GM12878 (cell line): ENCODE measurements around the gene SESN1. TPM values are rescaled to one million over a fixed set of nuclear protein-coding genes. Genes with fewer than 3 reads are reported as not detected.

Experiments used
- ATAC-seq: fragments of 200-7000 bp; cut with Tn5 transposase; 3 replicates; pipeline ENCODE4 v1.9.1; 2020; ENCODE audit warnings: mild to moderate bottlenecking, moderate library complexity
- BruUV-seq: library from RNA; stranded (reverse); fragments of 400-500 nt; replicated peaks from 2 replicates; lab custom pipeline; 2021; lab: Mats Ljungman, UMichigan
- CTCF ChIA-PET: fragments of 300-600 bp; sonication (Branson Sonifier 250); formaldehyde crosslinking; extraction: SDS; loops from one replicate; lab custom pipeline; 2021; ENCODE audit warnings: inconsistent platforms; lab: Yijun Ruan, JAX
- POLR2A ChIA-PET: fragments of 350-600 bp; formaldehyde crosslinking; extraction: SDS; loops from one replicate; lab custom pipeline; 2021; ENCODE audit warnings: inconsistent platforms; lab: Charles Lee
- RAD21 ChIA-PET: fragments of 300-600 bp; sonication (Branson Sonifier 250); formaldehyde crosslinking; loops from one replicate; lab custom pipeline; 2023; ENCODE audit warnings: antibody characterized with exemption; ENCODE audit not compliant: unreplicated experiment; lab: Charles Lee
- SMC1A ChIA-PET: fragments of 300-600 bp; sonication (Branson Sonifier 250); formaldehyde crosslinking; loops from one replicate; lab custom pipeline; 2023; ENCODE audit not compliant: unreplicated experiment, uncharacterized antibody; lab: Charles Lee
- DNase-seq: peaks from one replicate; pipeline ENCODE4 v3.0.0-alpha.2; 2011; ENCODE audit warnings: low read depth, low spot score
- FAIRE-seq: peaks from 3 replicates; lab custom pipeline; 2011; peaks lifted over from hg19 to GRCh38; lab: Jason Lieb, UNC
- H2AFZ ChIP-seq: 2 replicates; pipeline ENCODE4 v1.6.0; 2011; ENCODE audit warnings: low read depth, low read length, control low read depth; ENCODE audit not compliant: control insufficient read depth
- H3K27ac ChIP-seq: 2 replicates; pipeline ENCODE4 v1.5.1; 2011; ENCODE audit warnings: control low read depth; ENCODE audit not compliant: control insufficient read depth, insufficient read depth
- H3K27me3 ChIP-seq, 2 experiments: replicated peaks in 1 of 2; 2 replicates each; pipeline versions ENCODE4 v1.6.0 to v1.6.1; 2011; ENCODE audit warnings: low read length in 1 of 2; ENCODE audit not compliant: control insufficient read depth in 2 of 2, insufficient read depth in 2 of 2
- H3K36me3 ChIP-seq, 2 experiments: 2 replicates each; pipeline ENCODE4 v1.5.1; 2011; ENCODE audit warnings: low read length in 1 of 2; ENCODE audit not compliant: control insufficient read depth in 2 of 2, insufficient read depth in 2 of 2
- H3K4me1 ChIP-seq: 2 replicates; pipeline ENCODE4 v1.6.1; 2011; ENCODE audit warnings: mild to moderate bottlenecking, low read length, moderate library complexity, mixed read lengths; ENCODE audit not compliant: control insufficient read depth, insufficient read depth
- H3K4me2 ChIP-seq: 2 replicates; pipeline ENCODE4 v1.6.0; 2011; ENCODE audit warnings: control low read depth; ENCODE audit not compliant: control insufficient read depth, insufficient read depth
- H3K4me3 ChIP-seq: fragments of 200-600 bp; sonication (generic); 2 replicates; pipeline ENCODE4 v1.5.1; 2016
- H3K79me2 ChIP-seq: 2 replicates; pipeline ENCODE4 v1.6.0; 2011; ENCODE audit warnings: low read length; ENCODE audit not compliant: control insufficient read depth, insufficient read depth
- H3K9ac ChIP-seq: 2 replicates; pipeline ENCODE4 v1.8.0; 2011; ENCODE audit warnings: low read length, control low read depth, mixed read lengths; ENCODE audit not compliant: control insufficient read depth, insufficient read depth
- H3K9me3 ChIP-seq: replicated peaks from 3 replicates; pipeline ENCODE4 v1.5.1; 2011; ENCODE audit warnings: mild to moderate bottlenecking, low read length; ENCODE audit not compliant: control insufficient read depth, insufficient read depth
- H4K20me1 ChIP-seq: 2 replicates; pipeline ENCODE4 v1.6.0; 2011; ENCODE audit not compliant: control insufficient read depth, insufficient read depth
- CBX3 ChIP-seq: fragments of 200-600 bp; sonication (generic); IDR thresholded peaks from 2 replicates; pipeline ENCODE4 v1.6.1; 2016; ENCODE audit warnings: low read depth, borderline replicate concordance
- CBX5 ChIP-seq: sonication (generic); IDR thresholded peaks from 2 replicates; pipeline ENCODE4 v1.6.1; 2016; ENCODE audit warnings: low read depth, moderate library complexity, mild to moderate bottlenecking, inconsistent platforms
- E2F8 ChIP-seq: fragments of 450-650 bp; IDR thresholded peaks from 2 replicates; pipeline ENCODE4 v1.6.1; 2018; ENCODE audit warnings: mild to moderate bottlenecking, low read depth, moderate library complexity; ENCODE audit not compliant: partially characterized antibody
- ELK1 ChIP-seq: IDR thresholded peaks from 2 replicates; pipeline ENCODE4 v1.6.1; 2012; ENCODE audit warnings: low read depth, low read length, improper control_type of control experiment
- GABPA ChIP-seq: IDR thresholded peaks from 2 replicates; pipeline ENCODE4 v1.6.1; 2014; ENCODE audit warnings: antibody characterized with exemption, low read depth, mild to moderate bottlenecking, inconsistent platforms
- HCFC1 ChIP-seq: fragments of 150-350 bp; IDR thresholded peaks from 2 replicates; pipeline ENCODE4 v1.6.1; 2014; ENCODE audit warnings: low read length
- KLF5 ChIP-seq: fragments of 450-650 bp; IDR thresholded peaks from 2 replicates; pipeline ENCODE4 v1.6.1; 2014; ENCODE audit warnings: mild to moderate bottlenecking; ENCODE audit not compliant: partially characterized antibody
- LARP7 ChIP-seq: fragments of 450-650 bp; IDR thresholded peaks from 2 replicates; pipeline ENCODE4 v1.6.1; 2017; ENCODE audit warnings: mild to moderate bottlenecking
- MTA3 ChIP-seq: IDR thresholded peaks from 2 replicates; pipeline ENCODE4 v1.6.1; 2012; ENCODE audit warnings: low read length, inconsistent platforms, borderline replicate concordance
- PML ChIP-seq: IDR thresholded peaks from 2 replicates; pipeline ENCODE4 v1.6.1; 2012; ENCODE audit warnings: low read length, inconsistent platforms
- SMC3 ChIP-seq: IDR thresholded peaks from 2 replicates; pipeline ENCODE4 v1.6.1; 2011; ENCODE audit warnings: low read length, improper control_type of control experiment, borderline replicate concordance
- TCF7 ChIP-seq: IDR thresholded peaks from 2 replicates; pipeline ENCODE4 v1.6.1; 2014; ENCODE audit warnings: antibody characterized with exemption, borderline replicate concordance
- YBX1 ChIP-seq: fragments of 450-650 bp; IDR thresholded peaks from 2 replicates; pipeline ENCODE4 v1.6.1; 2016; ENCODE audit warnings: antibody characterized with exemption
- ZBTB11 ChIP-seq: fragments of 450-650 bp; formaldehyde crosslinking; IDR thresholded peaks from 2 replicates; pipeline ENCODE4 v1.5.0; 2022; ENCODE audit warnings: mild to moderate bottlenecking, missing genetic modification characterization
- WGBS: methylation state at CpG from one replicate; pipeline ENCODE4 v1.1.6; 2016; ENCODE audit warnings: low lambda C conversion rate; ENCODE audit not compliant: insufficient replicate concordance, insufficient coverage; ENCODE audit errors: missing lambda C conversion rate; 5-methylcytosine and 5-hydroxymethylcytosine counted together
- in situ Hi-C: fragments of 300-500 bp; cut with MboI; formaldehyde crosslinking; loops from 9 replicates; pipeline ENCODE4 v1.14.3; 2018; ENCODE audit warnings: mixed read lengths
- intact Hi-C: fragments of 100-400 bp; cut with micrococcal nuclease; formaldehyde crosslinking; loops from one replicate; pipeline ENCODE4 v1.14.2; 2022; ENCODE audit not compliant: unreplicated experiment
- polyA plus RNA-seq, 11 experiments: library from polyadenylated mRNA; depleted of rRNA in 4 of 11; unstranded in 6 of 11; stranded (reverse) in 5 of 11; fragments of >200 nt; fragmentation: Nextera tagmentation in 4 of 11; fragmentation: Illumina TruSeq in 1 of 11; extraction: Ambion mirVana in 4 of 11; extraction: Trizol in 1 of 11; gene quantifications; 1 replicate in 1 of 11; 2 replicates in 10 of 11; pipeline versions ENCODE4 v1.2.1 to v1.2.3, GENCODE V29; 2011 to 2016; ENCODE audit warnings: inconsistent platforms in 2 of 11, missing spikeins in 2 of 11, low read depth in 1 of 11
- total RNA-seq, 4 experiments: library from RNA; depleted of rRNA in 3 of 4; stranded (reverse); fragments of >200 nt in 3 of 4; fragmentation: Illumina TruSeq in 1 of 4; extraction: Trizol in 1 of 4; gene quantifications; 2 replicates each; pipeline versions ENCODE4 v1.2.1 to v1.2.3, GENCODE V29; 2013 to 2021

Gene SESN1
- total and polyA plus RNA-seq, 10 of the 15 experiments (the other 5 are each of a cell fraction or from before 2014, with no cell fraction given), result 1.3 to 13.0 (median 3.3) TPM

GRCh38 chr6:109009236-109009961 lies 85.2 kb downstream of the SESN1 start:
- H3K27me3 ChIP-seq, result peaks cover 3 to 17% of the 10 kb centered on the region in 2 experiments
- ATAC-seq (peak; percentile 99), FAIRE-seq (no peak), DNase-seq (peak; percentile 13)
- ChIA-PET RAD21 (interaction anchor here (1.5 kb wide), 1 partner anchor 373 kb away, joined by 4 read pairs; no protein-coding TSS in a partner anchor), SMC1A (interaction anchor here (0.8 to 1.3 kb wide), 3 partner anchors 45 to 374 kb away, joined by 3 read pairs; no protein-coding TSS in a partner anchor), CTCF (interaction anchor here (0.6 to 1.7 kb wide), 4 partner anchors 43 to 79 kb away, joined by 3 to 8 read pairs (median 6); no protein-coding TSS in a partner anchor), POLR2A (no interaction called here)
- peaks cover 9% of the 10 kb centered on the region for H3K4me1 ChIP-seq
- intact Hi-C loops (no loop called here), in situ Hi-C loops (no loop called here)
- peak overlapping the region; percentile 78 for H2AFZ ChIP-seq
- no peaks in the 10 kb centered on the region for H4K20me1 ChIP-seq
- H3K4me3 ChIP-seq, result peak overlapping the region; percentile 78
- BruUV-seq, result no TSS peak
- H3K4me2 ChIP-seq, result peak overlapping the region; percentile 98
- H3K36me3 ChIP-seq, result no peaks in the 10 kb centered on the region
- 1% methylated on average over 75 of the region's 80 CpGs for WGBS
- no peaks in the 10 kb centered on the region for H3K79me2 ChIP-seq
- no peak overlapping the region; the same call in 1 of the 2 replicates for H3K9ac ChIP-seq
- no peaks in the 10 kb centered on the region for H3K9me3 ChIP-seq
- H3K27ac ChIP-seq, result no peak overlapping the region
- TF ChIP-seq CBX5, result no peak
- no peak for TF ChIP-seq MTA3
- no peak for TF ChIP-seq ELK1
- TF ChIP-seq TCF7, result no peak
- no peak for TF ChIP-seq YBX1
- no peak for TF ChIP-seq ZBTB11
- TF ChIP-seq GABPA, result no peak
- no peak for TF ChIP-seq E2F8
- TF ChIP-seq SMC3, result no peak
- peak; percentile 87 for TF ChIP-seq LARP7
- TF ChIP-seq KLF5, result no peak
- TF ChIP-seq CBX3, result no peak
- no peak for TF ChIP-seq HCFC1
- TF ChIP-seq PML, result no peak
